ENCODE measurements around the gene CKMT2.

Gene CKMT2
- total RNA-seq: 0.05 to 0.26 reads per million in 2 donors

GRCh38 chr5:81233080-81233634, at the start of gene CKMT2:
Gene CKMT2 (plus strand): TSS chr5:81233322. CDS start chr5:81251133, 17,811 bp downstream.
- no peak for DNase-seq

DNA sequence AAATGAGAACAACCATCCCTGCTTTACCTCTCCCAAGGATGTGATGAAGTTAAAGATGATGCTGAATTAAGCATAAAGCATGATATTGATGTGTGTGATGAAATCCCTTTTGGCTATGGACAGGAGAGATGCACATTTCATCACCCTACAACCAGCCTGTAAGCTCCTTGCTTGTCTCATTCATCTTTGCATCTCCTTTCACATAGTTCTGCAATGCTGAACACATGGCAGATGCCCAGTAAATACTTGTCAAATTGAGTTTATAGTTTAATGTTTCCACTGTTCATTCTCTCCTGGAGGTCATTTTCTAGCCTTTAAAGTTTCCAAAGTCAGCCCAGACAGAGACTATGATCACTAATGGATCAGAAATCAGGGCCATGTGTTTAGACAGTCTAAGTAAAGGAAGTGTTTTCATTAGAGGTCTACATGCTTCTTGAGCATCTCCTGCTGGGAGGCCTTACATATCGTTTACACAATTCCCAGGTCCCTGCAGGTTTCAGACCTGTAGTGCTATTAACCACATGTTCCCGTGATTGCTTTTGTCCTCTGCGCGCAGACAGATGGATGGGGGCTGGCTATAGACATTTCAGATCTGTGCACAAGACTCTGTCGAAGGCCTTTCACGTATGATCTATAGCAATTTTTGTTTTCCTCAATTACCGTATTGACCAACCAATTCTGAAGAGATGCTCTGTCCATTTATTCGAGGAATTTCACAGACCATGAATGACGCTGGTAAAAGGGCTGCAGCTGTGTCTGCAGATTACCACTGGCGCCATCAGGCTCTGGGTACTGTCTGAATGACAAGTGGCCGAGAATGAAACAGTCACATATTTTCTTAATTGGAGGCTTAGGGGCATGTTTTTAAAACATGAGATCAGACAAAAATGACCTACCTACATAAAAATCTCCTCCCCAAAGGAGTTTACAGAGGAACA, 49.0 kb upstream of the CKMT2 start:
- DNase-seq: no peak

DNA sequence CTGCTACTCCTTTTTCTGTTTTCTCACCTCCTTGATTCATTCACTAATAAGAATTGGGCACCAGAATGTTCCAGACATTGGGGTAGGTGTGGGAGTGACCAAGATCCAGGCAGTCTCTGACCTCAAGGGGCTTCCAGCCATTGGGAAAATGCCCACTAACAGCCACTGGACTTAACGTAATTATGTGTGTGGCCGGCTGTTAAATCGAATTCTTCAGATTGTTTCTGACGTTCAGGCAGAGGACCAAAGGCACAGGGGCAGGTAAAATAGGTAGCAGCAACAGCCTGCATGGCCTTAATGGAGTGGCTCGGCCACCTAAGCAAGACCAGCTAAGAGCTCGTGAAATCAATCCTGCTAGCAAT, 48.4 kb upstream of the CKMT2 start:
- DNase-seq: no peak

DNA sequence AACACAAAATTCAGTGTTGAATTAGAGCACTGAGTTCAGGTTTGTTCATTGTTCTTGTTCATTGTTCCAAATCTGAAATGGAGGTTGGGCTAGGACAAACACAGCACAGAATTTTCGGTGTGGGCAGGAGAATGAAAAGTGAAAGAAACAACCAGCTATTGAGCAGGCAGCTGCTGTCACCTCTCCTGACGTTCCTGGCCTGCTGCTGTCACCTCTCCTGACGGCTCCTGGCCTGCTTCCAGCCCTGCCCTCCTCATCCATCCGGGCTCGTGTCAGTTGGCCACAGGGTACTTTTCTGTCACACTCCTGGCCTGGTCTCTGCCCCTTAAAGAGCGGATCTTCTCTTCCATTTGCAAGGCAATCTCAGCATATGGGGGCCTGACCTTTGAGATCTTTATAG, 45.2 kb upstream of the CKMT2 start:
- no peak for DNase-seq

- no peak for DNase-seq
Measured at GRCh38 chr5:81188962-81189361, 44.2 kb upstream of the CKMT2 start.

- DNase-seq: no peak
Measured at GRCh38 chr5:81189875-81190498, 43.1 kb upstream of the CKMT2 start.

- no peak for DNase-seq
Measured at GRCh38 chr5:81191726-81192372, 41.3 kb upstream of the CKMT2 start.

- DNase-seq: no peak
Measured at GRCh38 chr5:81192373-81192750, 40.8 kb upstream of the CKMT2 start.

GRCh38 chr5:81194633-81195334, 38.3 kb upstream of the CKMT2 start:
- DNase-seq: peak; percentile 32

DNA sequence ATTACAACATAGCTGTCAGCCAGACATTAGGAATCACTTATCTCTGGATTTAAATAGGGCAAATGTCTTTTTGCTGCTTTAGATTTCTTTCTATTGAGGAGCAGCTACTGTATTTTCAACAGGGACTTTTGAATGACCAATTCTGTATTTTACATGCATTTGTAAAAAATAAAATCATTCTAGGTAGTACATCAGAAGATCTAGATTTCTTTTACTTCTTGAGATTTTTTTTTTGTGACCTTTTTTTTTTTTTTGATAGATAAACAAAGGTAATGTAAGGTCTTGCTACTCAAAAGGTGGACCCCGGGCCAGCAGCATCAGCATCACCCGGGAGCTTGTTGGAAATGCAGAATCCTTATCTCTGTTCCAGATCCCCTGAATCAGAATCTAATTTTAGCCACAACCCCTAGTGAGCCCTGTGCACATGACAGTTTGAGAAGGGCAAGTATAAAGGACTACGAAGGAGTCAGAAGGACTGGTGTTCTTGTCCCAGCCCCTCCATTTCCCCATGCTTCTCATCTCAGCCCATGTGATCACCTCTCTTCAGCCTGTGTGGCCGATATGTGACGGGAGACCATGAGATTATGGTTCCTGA, 37.7 kb upstream of the CKMT2 start:
- no peak for DNase-seq

DNA sequence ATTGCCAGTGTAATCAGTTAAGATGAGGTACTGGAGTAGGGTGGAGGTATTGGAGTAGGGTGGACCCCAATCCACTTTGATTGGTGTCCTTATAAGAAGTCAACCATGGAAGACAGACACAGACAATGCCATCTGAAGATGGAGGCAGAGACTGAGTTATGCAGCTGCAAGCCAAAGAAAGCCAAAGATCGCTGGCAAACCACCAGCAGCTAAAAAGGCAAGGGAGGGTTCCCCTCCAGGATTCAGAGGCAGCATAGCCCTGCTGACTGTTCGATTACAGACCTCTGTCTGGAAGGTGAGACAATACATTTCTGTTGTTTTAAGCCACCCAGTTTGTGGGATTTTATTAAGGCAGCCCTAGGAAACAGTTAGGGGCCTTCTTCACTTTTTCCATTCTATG, 30.5 kb upstream of the CKMT2 start:
- no peak for DNase-seq

DNA sequence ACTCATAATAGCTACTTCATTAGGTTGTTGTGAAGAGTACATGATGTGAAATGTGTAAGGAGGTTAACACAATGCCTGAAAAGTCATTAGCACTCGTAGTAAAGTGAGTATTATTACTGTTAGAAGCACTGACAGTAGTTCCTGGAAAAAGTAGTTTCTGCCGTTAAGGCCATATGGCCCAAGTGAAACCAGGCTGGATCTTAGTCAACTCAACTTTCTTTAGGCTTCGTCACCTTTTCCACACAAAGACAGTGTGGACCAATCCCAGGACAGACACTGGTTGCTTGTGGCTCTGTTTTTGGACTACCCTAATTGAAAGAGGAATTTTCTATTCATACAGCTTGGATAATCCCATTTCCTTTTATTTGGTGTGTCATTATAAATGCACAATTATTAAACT, 29.4 kb upstream of the CKMT2 start:
- DNase-seq: no peak

- DNase-seq: no peak
Measured at GRCh38 chr5:81204205-81204604, 28.9 kb upstream of the CKMT2 start.

GRCh38 chr5:81205058-81205457, 28.1 kb upstream of the CKMT2 start:
- no peak for DNase-seq

DNA sequence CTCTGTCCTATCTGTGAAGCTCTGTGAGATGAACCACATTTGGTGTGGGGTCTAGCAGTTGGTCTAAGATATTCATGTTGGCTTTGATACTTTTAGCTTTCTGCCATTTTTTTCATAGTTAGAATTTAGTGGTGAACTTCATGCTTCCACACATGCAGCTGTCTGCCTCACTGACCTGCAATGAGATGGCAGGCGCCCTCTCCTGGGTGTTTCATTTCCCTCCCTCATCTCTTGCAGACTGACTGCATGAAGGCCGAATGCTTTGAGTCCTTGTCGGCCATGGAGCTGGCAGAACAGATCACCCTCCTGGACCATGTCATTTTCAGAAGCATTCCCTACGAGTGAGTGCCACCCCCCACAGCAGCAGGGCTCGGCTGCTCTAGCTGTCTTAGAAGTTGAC, 26.1 kb upstream of the CKMT2 start:
- no peak for DNase-seq

DNA sequence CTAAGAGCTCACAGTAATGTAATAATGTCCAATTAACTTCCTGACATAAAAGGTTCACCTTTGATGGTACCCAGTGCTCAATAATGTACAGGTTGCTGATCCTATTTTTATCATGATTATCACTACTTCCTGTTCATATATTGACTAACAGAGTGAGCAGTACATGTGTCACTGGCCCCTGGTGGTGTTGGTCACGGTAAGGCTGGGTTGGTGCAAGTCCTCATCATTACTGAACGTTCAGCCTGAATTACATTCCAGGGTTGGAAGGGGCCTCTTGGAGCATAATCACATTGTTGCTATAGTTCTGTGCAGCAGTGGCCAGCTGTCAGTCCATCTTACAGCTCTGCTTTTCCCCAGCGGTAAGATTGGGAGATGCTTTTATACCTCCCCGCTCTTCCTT, 24.2 kb upstream of the CKMT2 start:
- DNase-seq: no peak

DNA sequence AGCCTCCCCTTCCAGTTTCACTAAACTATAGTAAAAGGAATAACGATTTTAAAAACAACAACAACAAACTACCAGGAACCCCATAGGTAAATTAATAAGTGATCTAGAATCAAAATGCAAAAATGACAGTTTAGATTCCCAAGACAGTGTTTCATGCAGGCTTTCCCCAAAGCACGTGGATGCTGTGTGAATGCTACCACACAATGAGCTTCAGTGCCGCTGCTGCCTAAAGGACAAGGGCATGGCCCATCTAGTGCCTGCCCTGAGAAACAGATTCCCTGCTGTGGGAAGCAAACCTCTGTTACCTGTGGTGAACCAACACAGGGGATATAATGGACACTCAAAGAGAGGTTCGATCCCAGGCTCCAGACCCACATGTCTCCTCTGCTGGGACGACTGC, 23.7 kb upstream of the CKMT2 start:
- no peak for DNase-seq

DNA sequence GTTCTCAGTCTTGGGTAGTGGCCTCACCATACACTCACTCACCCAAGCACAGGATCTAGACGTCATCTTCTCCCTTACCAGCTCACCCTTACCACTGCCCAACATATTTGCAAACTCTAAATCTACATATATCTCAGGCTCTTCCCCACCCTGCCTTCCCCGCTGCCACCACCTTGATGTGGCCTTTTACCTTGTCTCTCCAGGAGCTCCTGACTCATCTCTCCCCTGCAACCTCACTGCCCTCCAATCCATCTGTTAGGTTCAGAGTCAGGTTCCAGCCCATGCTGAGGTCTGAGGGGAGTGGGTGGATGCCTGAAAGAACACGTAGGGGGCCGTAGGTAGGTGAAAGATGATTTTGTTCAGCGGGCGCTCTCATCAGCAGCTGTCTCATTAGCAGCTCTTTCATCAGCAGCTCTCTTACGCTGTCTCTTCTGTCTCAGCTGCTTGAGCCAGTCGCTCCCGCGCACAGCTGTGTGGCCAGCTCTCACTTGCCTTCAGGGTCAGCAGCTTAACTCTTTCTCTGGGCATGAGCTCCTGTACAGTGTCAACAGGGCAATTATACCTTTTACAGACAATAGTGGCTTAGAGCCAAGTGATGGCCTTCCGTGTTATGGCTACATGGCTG, 23.1 kb upstream of the CKMT2 start:
- no peak for DNase-seq

- no peak for DNase-seq
Measured at GRCh38 chr5:81212211-81212751, 20.8 kb upstream of the CKMT2 start.

- DNase-seq: no peak
Measured at GRCh38 chr5:81213070-81213469, 20.1 kb upstream of the CKMT2 start.

GRCh38 chr5:81214848-81215247, 18.3 kb upstream of the CKMT2 start:
- no peak for DNase-seq

GRCh38 chr5:81216152-81216551, 17.0 kb upstream of the CKMT2 start:
- DNase-seq: no peak

All from activated gamma-delta T cell (primary cell).